ENCODE results near the gene HOXD13.

The HOXD13 gene

GRCh38 chr2:176092270-176093144, at the start of gene HOXD13:
HOXD13 (plus strand) TSS chr2:176092721; CDS start chr2:176092891, 170 bp downstream.
- DNase-seq, result no peak

- DNase-seq, result peak; percentile 88
Measured at GRCh38 chr2:176056406-176056805, 36.1 kb upstream of the HOXD13 start.

GRCh38 chr2:176063958-176064357, 28.6 kb upstream of the HOXD13 start:
- DNase-seq, result peak; percentile 36

GRCh38 chr2:176066645-176067588, 25.6 kb upstream of the HOXD13 start:
- DNase-seq, result no peak

- DNase-seq, result no peak
Measured at GRCh38 chr2:176067589-176068418, 24.7 kb upstream of the HOXD13 start.

- DNase-seq, result no peak
Measured at GRCh38 chr2:176068419-176068832, 24.1 kb upstream of the HOXD13 start.

GRCh38 chr2:176071330-176072291, 20.9 kb upstream of the HOXD13 start:
- DNase-seq, result no peak

- no peak for DNase-seq
Measured at GRCh38 chr2:176072292-176072669, 20.2 kb upstream of the HOXD13 start.

- DNase-seq, result no peak
Measured at GRCh38 chr2:176072951-176073904, 19.3 kb upstream of the HOXD13 start.

- DNase-seq, result no peak
Measured at GRCh38 chr2:176074919-176075425, 17.5 kb upstream of the HOXD13 start.

GRCh38 chr2:176075481-176075880, 17.0 kb upstream of the HOXD13 start:
- no peak for DNase-seq

GRCh38 chr2:176076063-176076462, 16.5 kb upstream of the HOXD13 start:
- DNase-seq, result no peak

GRCh38 chr2:176076796-176077195, 15.7 kb upstream of the HOXD13 start:
- no peak for DNase-seq

- DNase-seq, result no peak
Measured at GRCh38 chr2:176078541-176079284, 13.8 kb upstream of the HOXD13 start.

- DNase-seq, result no peak
Measured at GRCh38 chr2:176079285-176079830, 13.2 kb upstream of the HOXD13 start.

GRCh38 chr2:176079831-176080539, 12.5 kb upstream of the HOXD13 start:
- no peak for DNase-seq

- DNase-seq, result no peak
Measured at GRCh38 chr2:176080540-176081375, 11.8 kb upstream of the HOXD13 start.
